HG03521 (cell line): ENCODE data around the gene PMP22.
"Not testable (repeated sequence)": the region's sequence is repeated elsewhere in the genome, so short reads cannot be mapped to it uniquely, and the experiment has no call there.

Experiments used
- ATAC-seq: cut with Tn5 transposase; IDR thresholded peaks from one replicate; pipeline ENCODE4 v1.9.1; 2021; ENCODE audit warnings: mild to moderate bottlenecking, moderate library complexity; ENCODE audit not compliant: unreplicated experiment

The PMP22 gene

DNA sequence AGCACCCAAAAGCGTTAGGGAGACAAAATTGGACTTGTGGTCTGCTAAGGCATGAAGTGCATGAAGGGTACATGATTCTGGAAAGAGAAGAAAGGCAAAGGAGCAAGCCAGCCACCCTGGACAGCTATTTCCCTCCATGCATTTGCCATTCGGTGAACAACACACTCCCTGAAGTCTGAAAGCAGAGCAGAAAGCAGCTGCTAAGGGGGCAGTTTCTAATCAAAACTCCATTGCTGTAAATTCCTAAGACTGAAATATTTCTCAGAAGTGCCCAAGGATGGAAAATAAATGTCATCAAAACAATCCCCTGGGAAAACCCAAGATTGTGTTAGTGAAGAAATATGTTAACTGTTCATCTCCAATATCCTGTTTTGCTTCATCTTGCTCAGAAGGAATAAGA is 44.3 kb downstream of the PMP22 start:
- no peak for ATAC-seq

DNA sequence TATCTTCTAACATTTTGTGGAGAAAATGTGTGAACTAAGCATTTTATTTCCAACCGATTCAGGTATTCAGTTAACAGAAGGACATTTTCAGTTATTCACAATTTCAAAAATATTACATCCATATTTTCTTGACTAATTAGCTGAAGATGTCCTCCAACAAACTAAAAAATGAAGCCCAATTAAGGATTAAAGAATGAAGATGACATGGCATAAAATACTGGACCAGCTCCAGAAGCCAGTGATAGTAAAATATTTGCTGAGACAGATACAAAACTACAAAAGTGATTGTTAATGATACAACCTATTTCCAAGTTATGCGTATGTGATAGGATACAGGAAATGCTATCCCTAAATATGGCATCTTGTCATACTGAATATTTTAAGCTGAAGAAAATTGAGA is 48.6 kb downstream of the PMP22 start:
- ATAC-seq = no peak

DNA sequence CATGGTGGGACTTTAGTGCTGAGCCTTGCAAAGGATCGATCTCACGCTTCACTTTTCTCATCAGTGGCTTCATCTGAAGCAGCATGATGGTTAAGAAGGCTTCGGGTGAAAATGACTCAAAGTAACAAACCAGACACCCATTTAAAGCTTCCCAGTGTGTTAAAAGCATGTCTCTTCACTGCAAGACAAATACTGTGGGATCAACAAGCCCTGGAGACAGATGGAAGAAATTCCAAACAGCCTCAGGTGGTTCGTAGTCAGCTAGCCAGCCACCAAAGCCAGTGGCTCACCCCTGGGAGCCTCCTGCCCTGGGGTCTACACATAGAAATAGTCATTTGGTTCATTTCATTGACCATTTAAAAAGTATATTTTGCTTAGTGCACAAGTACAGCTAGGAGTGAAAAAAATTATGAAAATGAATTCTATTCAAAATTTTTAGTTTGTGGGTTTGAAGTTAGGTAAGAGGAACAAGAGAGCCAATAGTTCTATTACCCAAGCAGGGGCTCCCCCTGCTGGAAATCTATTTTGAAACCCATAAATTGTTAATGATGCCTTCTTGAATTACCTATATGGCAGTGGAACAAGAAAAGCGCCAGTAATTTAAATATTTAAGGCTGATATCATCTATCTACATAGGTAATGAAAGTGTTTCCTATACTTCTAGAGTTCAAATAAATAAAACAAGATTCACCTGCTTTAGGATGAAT is 51.6 kb downstream of the PMP22 start:
- no peak for ATAC-seq

DNA sequence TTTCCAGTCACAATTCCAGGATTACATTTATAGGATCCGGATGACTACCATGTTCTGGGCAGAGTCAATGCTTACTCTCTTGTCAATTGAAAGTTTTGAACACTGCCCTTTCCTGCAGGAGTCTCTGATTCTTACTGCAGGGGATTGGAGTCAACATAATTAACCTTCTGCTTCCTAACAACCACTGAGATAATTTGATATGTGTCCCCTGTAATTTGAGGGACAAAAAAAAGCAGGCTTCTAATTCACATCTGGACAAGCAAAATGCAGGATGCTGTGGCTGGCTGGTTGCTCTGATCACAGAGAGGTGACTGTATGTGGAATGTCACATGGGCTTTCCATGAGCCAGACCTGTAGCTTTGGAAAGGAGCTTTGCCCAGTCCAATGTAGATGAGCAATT is 54.9 kb downstream of the PMP22 start:
- no peak for ATAC-seq

DNA sequence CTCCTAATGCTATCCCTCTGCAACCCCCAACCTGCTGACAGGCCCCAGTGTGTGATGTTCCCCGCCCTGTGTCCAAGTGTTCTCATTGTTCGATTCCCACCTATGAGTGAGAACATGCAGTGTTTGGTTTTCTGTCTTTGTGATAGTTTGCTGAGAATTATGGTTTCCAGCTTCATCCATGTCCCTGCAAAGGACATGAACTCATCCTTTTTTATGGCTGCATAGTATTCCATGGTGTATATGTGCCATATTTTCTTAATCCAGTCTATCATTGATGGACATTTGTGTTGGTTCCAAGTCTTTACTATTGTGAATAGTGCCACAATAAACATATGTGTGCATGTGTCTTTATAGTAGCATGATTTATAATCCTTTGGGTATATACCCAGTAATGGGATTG is 62.1 kb downstream of the PMP22 start:
- not testable (repeated sequence) for ATAC-seq

DNA sequence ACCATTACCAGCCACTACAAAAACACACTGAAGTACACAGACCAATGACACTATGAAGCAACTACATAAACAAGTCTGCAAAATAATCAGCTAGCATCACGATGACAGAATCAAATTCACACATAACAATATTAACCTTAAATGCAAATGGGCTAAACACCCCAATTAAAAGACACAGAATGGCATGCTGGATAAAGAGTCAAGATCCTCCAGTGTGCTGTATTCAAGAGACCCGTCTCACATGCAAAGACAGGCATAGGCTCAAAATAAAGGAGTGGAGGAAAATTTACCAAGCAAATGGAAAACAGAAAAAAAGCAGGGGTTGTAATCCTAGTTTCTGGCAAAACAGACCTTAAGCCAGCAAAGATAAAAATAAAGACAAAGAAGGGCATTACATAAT is 64.6 kb downstream of the PMP22 start:
- not testable (repeated sequence) for ATAC-seq

DNA sequence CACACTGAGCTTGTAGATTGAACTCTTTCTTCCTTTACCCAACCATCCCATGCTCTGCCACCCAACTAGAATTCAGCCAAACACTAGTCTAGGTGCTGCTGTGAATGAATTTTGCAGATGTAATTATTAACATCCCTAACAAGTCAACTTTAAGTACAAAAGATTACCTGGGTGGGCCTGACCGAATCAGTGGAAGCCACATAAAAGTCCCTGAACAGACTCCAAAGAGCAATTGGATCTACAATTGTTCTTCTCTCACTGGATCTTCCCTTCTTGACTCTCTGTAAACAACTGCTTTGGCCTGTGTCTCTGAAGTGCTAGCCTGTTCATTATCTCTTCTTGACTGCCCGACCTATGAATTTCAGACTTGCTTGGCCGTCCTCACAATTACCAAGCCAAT is 67.9 kb downstream of the PMP22 start:
- no peak for ATAC-seq

DNA sequence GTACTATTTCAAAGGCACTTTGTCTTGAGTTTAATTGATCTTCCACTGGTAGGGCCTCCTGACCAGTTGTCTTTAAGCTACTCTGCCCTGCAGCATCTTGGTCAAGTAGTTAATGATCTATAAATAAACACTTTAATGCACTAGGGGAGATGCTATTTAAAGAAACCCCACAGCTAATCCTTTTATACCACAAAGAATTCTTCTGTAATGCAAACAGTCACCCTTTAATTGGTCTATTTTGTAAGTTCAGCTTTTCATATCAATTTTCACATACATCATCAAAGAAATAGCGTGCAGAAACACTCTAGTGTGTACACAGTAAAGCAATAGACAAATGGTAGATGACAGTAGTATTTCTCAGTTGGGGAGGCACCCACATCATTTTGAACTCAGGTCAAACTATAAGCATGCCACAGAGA is 70.3 kb downstream of the PMP22 start:
- no peak for ATAC-seq

DNA sequence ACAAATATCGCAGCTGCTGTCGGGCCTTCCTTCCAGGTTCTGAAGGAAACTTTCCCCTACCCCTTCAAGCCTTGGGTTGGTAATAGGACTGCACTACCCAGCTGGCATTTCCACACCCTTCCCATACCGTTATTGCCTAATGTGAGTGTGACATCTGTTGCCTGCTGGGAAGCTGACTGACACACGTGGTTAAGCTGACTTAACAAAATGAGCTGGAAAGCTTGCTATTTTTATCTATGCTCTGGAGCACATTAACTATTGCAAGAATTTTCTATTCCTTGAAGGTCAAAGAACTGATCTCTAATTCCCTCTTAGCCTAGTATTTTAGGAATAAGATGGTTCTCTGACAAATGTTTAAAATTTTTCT is 79.5 kb downstream of the PMP22 start:
- ATAC-seq = no peak

DNA sequence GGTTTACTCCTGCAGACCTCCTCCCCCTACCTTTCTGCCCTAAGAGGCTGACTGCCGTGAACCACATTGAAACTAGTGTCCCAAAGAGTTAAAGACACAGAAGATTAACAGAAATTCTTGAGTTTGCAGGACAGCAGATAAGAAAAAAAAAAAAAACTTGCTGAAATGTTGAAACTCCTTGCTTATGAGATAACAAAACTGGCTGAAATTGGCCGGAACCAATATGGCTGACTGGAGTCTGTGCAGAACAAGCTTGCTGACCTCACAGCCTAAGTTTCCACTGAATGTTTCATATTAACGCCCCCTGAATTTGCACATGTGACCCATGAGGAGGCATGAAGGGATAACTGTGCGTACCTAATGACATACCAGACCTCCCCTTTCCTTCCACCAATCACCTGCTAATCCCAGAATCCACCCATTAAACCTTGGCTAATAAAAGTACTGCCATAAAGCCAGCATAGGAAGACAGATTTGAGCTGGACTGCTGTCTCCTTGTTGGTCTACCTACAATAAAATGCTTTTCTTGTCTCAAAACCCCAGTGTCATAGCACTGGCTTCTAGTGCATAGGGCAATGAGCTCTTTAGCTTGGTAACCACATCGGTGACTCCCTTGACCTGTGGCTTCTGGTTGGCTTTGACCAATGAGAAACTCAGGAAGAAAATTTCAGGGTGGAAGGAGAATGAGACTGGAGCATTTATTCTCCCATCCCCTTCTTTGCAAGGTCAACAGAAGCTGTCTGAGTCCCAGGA is 80.1 kb downstream of the PMP22 start:
- no peak for ATAC-seq

DNA sequence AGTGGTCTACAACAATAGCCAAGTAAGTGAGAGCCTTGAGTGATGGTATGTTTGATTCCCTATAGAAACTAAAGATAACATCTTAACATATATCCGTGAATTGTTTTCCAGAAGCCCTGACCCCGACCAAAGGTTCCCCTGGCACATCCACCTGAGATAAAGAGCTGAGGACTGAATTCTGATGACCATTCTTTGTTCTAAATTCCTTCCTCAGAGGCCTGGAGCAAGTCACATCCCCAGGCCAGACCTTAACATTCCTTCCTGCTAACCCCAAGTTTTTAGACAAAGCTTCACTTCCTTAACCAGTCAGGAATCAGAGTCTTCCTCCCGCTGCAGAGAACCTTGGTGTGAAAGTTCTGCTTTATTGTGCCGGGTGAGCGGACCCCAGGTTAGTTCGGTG is 83.3 kb downstream of the PMP22 start:
- ATAC-seq = no peak

DNA sequence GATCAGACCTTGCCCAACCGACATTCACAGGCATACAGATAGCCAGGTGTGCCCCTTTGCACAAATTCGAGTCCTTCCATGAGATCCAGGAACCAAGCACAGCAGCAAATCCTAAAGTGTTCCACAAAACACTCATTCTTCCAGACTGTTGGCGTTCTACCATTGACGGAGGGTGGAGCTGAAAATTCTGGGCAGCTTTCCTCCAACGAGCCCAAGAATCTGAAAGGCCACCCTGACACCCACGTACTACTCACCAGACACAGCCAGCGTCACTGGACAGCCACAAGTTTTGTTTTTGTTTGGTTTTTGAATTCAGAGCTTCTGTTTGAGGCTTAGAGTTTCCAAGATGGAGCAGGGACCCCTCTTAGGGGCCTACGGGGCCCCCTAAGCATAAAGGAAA is 83.8 kb downstream of the PMP22 start:
- no peak for ATAC-seq

DNA sequence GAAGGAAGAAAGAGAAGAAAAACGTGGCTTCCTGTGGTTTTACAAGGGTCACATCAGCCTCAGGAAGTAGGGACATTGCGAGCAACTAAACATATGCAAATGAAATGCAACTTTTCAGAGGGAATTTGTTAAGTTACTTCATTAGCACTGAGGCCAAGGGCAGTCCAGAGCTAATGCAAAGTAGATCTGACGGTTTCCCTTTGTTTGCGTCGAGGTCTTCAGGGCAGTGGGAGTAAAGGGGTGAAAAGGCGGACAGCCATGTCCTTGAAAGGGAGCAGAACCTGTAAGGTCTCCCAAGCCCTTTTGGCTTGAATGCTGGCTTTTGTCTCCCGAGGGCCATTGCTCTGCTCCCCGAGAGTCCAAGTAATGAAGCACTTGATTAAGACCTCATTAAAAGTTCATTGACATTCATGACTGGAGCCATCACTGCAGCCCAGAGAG is 85.0 kb downstream of the PMP22 start:
- no peak for ATAC-seq
